Left ventricle myocardium superior (tissue), 1 donor: ENCODE results near the gene TMEM222. TPM values are rescaled to one million over a fixed set of nuclear protein-coding genes. Genes with fewer than 3 reads are reported as not detected.

Source experiments
- ATAC-seq: fragments of 200-7000 bp; cut with Tn5 transposase; one replicate; pipeline ENCODE4 v1.9.1; 2020; ENCODE audit warnings: mild to moderate bottlenecking, moderate library complexity
- DNase-seq: peaks from one replicate; pipeline ENCODE4 v3.0.0-alpha.2; 2020
- intact Hi-C: fragments of 100-400 bp; cut with micrococcal nuclease; formaldehyde crosslinking; loops from one replicate; pipeline ENCODE4 v1.11.0; 2022
- total RNA-seq: library from RNA; stranded (reverse); fragmentation: NEBNext Ultra II Directional; extraction: Animal tissue kit (Norgen Biotek cat#: 25700); gene quantifications from one replicate; pipeline ENCODE4 v1.2.1, GENCODE V29; 2021
- donor health status: DM: no; HTN: yes; CAD: no; lungs with severe emphysema.

Gene TMEM222
- total RNA-seq, 1 donor from 2014 or later: 19.9 TPM

GRCh38 chr1:27353166-27353565 is 31.2 kb downstream of the TMEM222 start:
- DNase-seq: peak; percentile 67
- no peak for ATAC-seq
- intact Hi-C loops: no loop called here

DNA sequence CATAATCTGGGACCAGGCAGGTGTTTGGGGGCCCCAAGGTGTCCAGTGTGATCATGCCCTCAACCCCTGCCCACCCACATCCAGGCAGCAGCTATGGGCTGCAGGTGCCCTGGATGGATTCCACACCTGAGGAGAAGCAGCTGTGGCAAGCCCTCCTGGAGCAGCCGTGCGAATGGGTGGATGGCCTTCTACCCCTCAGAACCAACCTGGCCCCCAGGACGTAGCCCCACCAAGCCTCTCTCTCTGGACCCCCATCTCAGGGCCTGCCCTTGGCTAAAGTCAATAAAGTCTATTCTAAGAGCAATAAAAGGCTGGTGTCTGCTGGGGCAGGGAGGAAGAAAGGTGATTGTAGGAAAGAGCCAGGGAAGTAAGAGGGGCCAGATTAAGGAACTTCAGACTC is 31.7 kb downstream of the TMEM222 start:
- intact Hi-C loops: no loop called here
- ATAC-seq: no peak
- DNase-seq: no peak

GRCh38 chr1:27355683-27356082 is 33.7 kb downstream of the TMEM222 start:
- DNase-seq (no peak), ATAC-seq (no peak)
- intact Hi-C loops: no loop called here

DNA sequence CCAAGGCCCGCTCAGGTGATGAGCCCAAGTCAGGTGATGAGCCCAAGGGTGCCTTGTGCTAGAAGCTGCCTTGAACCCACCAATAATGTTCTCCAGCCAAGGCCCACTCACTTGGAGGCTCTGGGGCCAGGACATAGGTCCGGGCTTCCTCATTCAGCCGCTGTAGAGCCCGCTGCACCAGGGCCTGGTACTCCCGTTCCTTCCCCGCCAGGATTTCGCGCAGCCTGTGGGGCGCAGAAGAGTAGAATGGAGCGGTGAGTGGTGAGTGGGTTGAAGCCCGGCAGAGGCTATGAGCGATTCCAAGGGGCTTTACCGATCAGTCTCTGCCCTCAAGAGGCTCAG is 34.3 kb downstream of the TMEM222 start:
- intact Hi-C loops: no loop called here
- DNase-seq: no peak

DNA sequence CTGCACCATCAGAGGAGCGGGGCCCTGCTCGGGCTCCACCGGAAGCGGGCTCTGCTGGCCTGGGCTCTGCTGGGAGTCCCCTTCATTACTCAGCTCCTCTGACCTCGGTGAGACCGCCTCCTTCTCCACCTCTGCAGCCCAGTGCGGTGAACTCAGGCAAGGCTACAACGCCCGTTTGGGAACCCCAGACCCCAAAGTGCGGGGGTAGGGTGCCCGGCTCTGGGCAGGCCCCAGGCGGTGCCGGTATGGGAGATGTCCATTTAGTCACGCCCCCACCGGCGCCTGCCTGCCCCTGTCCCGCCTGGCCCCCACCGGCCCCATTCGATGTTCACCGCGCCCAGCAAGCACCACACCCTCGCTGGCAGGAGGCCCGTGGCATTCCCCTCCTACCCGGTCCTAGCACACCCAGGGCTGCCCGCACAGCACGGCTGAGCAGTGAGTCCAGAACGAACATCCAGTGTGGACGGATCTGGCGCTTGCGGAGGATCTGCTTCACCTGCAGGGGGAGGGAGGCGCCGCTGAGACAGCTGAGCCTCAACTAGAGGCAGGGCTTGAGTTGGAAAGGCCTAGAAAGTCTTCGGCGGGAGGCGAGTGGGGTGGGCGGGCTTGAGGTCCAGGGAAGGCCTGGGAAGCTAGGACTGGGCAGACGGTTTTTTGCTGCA is 34.8 kb downstream of the TMEM222 start:
- ATAC-seq: no peak
- DNase-seq: no peak
- intact Hi-C loops: no loop called here

More for the DNA sequence above, 34.3 kb downstream of the TMEM222 start:
- ATAC-seq: no peak

DNA sequence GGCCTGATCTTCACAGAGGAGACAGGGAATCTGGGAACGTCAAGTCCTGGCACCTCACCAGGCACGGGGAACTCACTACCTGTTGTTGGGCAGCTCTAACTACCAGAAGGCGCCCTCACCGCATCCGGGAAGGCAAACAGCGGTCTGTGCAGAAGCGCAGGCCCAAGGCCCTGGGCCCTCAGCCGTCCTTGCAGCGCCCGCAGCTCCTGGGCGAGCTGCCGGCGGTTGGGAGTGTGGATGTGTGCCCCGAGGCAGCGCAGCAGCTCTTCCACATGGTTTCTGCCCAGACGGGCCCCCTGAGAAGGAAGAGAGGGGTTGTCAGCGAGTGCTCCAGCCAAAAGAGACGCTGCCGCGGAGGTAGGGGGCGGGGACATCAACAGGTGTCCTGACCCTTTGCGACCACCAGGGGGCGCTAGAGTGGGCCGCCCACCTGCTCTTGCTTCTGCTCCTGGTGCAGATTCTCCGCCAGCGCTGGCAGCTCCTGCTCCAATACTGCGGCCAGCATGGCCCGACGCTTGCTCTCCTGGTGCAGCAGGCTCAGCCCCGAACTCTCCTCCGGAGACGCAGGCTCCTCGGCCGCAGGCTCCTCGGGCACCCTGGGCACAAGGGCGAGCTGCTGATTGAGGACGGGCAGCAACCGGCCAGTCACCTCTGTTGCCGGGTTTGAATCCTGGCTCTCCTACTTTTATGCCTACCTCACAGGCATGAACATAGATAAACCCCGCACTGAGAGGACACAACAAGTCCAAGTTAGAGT is 35.5 kb downstream of the TMEM222 start:
- ATAC-seq (peak; percentile 72), DNase-seq (peak; percentile 86)
- intact Hi-C loops: no loop called here

- no peak for DNase-seq
- intact Hi-C loops: no loop called here
- ATAC-seq: no peak
Observed at GRCh38 chr1:27358038-27358927, 36.3 kb downstream of the TMEM222 start.

- DNase-seq: no peak
- ATAC-seq: no peak
- intact Hi-C loops: no loop called here
Observed at GRCh38 chr1:27358928-27359313, 37.0 kb downstream of the TMEM222 start.

- DNase-seq (no peak), ATAC-seq (no peak)
- intact Hi-C loops: no loop called here
Observed at GRCh38 chr1:27359822-27360158, 37.8 kb downstream of the TMEM222 start.

DNA sequence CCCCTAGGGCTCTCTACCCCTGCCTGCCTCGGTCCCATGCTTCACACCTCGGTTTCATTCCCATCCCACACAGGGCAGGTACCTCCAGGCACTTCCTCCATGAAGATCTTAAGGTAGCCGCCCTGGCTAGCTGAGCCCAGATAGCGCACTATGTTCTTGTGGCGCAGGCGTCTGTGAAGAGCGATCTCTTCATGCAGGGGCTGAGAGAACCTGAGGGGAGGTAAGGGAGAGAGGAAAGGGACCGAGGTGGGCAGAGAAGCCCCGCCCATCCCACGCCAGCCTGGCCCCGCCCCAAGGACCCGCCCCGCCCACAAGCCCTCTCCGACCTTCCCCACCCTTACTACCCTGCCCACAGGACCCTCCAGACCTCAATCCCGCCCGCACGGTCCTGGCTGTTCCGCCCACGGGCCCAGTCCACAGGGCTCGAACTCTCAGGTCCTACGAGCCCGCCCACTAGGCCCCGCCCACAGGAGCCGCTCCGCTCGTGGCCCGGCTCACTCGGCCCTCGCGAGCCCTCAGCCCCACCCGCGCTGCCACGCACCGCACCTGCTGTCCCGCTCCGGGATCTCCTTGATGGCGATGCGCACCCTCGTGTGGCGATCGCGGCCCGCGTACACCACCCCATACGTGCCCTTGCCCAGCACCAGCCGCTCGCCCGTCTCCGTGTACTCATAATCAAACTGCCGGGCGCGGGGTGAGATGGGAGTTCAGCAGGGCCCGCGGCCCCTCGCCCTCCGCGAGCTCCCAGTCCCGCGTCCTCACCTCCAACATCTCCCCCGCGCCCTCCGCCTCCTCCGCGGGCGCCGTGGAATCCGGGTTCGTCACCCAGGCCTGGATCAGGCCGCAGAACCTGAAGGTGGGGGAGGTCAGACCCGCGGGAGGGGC is 38.4 kb downstream of the TMEM222 start:
- intact Hi-C loops: no loop called here
- peak; percentile 6 for ATAC-seq

GRCh38 chr1:27361044-27361402 is 39.1 kb downstream of the TMEM222 start:
- DNase-seq: no peak
- ATAC-seq: no peak
- intact Hi-C loops: no loop called here

More for the DNA sequence above, 38.4 kb downstream of the TMEM222 start:
- DNase-seq: peak; percentile 72

- ATAC-seq: no peak
- no peak for DNase-seq
- intact Hi-C loops: no loop called here
Observed at GRCh38 chr1:27361553-27361952, 39.6 kb downstream of the TMEM222 start.

DNA sequence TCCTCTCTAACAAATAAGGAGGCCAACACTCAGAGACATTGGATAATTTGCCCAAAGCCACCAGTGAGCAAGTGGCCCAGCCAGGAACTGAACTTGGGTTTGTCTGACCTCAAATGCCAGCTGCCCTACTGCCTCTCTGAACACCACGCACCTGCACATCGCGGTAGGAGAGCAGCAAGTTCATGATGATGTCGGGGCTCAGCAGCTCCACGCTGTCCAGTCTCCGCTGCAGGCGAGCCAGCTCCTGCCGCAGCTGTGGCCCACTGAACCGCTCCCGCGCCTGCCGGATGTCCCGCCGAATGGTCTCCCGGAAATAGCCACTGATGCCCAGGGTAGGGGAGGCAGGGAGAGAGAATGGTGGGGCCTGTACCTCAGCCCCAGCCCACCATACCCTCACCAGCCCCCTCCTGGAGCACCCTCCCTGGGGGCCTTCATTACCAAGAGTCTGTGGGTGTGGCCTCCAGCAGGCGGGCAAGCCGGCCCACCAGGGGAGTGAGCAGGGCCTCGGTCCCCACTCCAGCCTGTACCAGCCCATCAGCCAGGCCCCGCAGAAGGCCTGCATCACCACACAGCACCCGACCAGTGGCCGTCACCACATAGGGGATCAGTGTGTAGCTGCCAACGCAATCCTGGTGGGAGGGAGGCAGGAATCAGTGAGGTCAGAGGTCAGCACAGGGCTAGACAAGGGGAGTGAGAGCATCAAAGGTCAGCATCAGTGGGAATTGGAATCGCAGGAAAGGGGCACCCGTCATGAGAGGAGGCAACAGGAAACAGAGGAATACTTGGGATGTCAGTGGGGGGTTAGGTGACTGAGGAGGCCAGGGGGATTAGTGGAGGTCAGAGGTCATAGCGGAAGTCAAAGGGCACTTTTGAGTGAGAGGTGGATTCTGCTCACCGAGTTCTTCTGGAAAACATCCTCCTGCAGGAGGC is 42.1 kb downstream of the TMEM222 start:
- intact Hi-C loops: no loop called here
- ATAC-seq: no peak
- DNase-seq: no peak

DNA sequence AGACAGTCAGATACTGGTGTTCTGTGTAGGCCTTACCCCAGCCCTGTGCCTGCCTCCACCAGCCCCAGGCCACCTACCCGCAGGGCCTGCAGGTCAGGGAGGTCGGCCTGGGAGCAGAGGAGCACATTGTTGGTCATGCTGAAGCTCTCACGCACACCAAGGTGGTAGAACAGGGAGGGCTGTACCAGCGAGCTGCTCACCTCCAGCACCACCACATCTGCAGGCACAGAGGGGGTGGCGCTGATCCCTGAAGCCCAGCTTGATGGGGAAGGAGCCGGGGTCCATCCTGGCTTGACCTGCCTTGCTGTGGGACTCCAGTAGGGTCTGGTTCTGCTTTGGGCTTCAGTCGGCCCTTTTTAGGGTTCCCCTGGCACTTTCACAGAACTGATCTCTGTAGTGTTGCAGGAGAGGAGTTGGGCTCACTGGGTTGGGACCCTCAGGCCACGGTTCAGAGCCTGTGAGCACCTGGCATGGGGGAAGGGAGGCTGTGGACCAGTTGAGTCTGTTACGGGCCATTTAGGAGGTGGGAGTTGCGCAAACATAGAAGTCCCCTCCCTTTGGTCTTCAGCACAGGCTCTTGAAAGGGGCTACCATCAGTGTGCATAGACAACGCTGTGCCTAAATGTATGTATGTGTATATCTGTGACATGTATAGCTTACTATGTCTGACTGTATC is 42.9 kb downstream of the TMEM222 start:
- no peak for DNase-seq
- intact Hi-C loops: no loop called here
- no peak for ATAC-seq

- DNase-seq: peak; percentile 92
- intact Hi-C loops: no loop called here
- peak; percentile 79 for ATAC-seq
Observed at GRCh38 chr1:27365372-27366112, 43.6 kb downstream of the TMEM222 start.

- intact Hi-C loops: no loop called here
- peak; percentile 75 for ATAC-seq
Observed at GRCh38 chr1:27366113-27366410, 44.1 kb downstream of the TMEM222 start.

More at GRCh38 chr1:27366113-27366410, 44.1 kb downstream of the TMEM222 start:
- DNase-seq: peak; percentile 96
